Measurements from ENCODE around the gene CHRM1. TPM values are rescaled to one million over a fixed set of nuclear protein-coding genes. Genes with fewer than 3 reads are reported as not detected.

Gene CHRM1
- total RNA-seq, 1 experiment from 2014 or later = not detected

- Histone ChIP-seq H3K9me3 (ENCODE audit: low read length) (no peaks in the 10 kb centered on the region), H3K36me3 (ENCODE audit: low read depth, low read length) (no peaks in the 10 kb centered on the region), H3K4me2 (ENCODE audit: low read length) (no peak overlapping the region), H3F3A (ENCODE audit: low read length, unreplicated experiment) (no peaks in the 10 kb centered on the region), H3K4me1 (ENCODE audit: insufficient read depth, low read length) (no peaks in the 10 kb centered on the region), H4K20me1 (ENCODE audit: low read length) (no peaks in the 10 kb centered on the region), H3K4me3 (ENCODE audit: low read length) (no peak overlapping the region), H3K9me2 (replicated peaks; ENCODE audit: low read length) (no peaks in the 10 kb centered on the region), H3K79me2 (ENCODE audit: low read length) (no peaks in the 10 kb centered on the region), H3K27me3 (ENCODE audit: low read length) (peaks cover 7% of the 10 kb centered on the region; the same call in 1 of the 2 replicates), H3K27ac (ENCODE audit: low read length) (no peak overlapping the region), H2AFZ (ENCODE audit: low read length) (no peak overlapping the region), H3K9ac (ENCODE audit: low read length) (no peak overlapping the region)
- CTCF ChIA-PET = no interaction called here
- ATAC-seq (no peak), DNase-seq (no peak)
- no peak for TF ChIP-seq CTCF (conservative IDR thresholded peaks at IDR 0.05; ENCODE audit: low read depth, low read length)
- no peak for TF ChIP-seq EZH2phosphoT487 (IDR thresholded peaks at IDR 0.05; ENCODE audit: borderline replicate concordance, low read length)
- TF ChIP-seq EZH2 (IDR thresholded peaks at IDR 0.05; ENCODE audit: low read length, unreplicated experiment) = no peak
- intact Hi-C loops (cut with micrococcal nuclease) = no loop called here
- no TSS peak for BruUV-seq (replicated peaks)
- POLR2A ChIA-PET (ENCODE audit: unreplicated experiment) = no interaction called here
These were observed 6.8 kb upstream of the CHRM1 start for GRCh38 chr11:62928011-62928410.

GRCh38 chr11:62926680-62927455 lies 5.7 kb upstream of the CHRM1 start:
- TF ChIP-seq CTCF (conservative IDR thresholded peaks at IDR 0.05; ENCODE audit: low read depth, low read length) = no peak
- no peak for TF ChIP-seq EZH2 (IDR thresholded peaks at IDR 0.05; ENCODE audit: low read length, unreplicated experiment)
- TF ChIP-seq EZH2phosphoT487 (IDR thresholded peaks at IDR 0.05; ENCODE audit: borderline replicate concordance, low read length) = no peak
- intact Hi-C loops (cut with micrococcal nuclease) = no loop called here
- no peak overlapping the region for H3K4me3 ChIP-seq (ENCODE audit: low read length)
- H4K20me1 ChIP-seq (ENCODE audit: low read length) = no peaks in the 10 kb centered on the region
- DNase-seq = no peak
- no peaks in the 10 kb centered on the region for H3K4me1 ChIP-seq (ENCODE audit: insufficient read depth, low read length)
- no peaks in the 10 kb centered on the region for H3F3A ChIP-seq (ENCODE audit: low read length, unreplicated experiment)
- no peaks in the 10 kb centered on the region for H3K79me2 ChIP-seq (ENCODE audit: low read length)
- BruUV-seq (replicated peaks) = no TSS peak
- ChIA-PET CTCF (no interaction called here), POLR2A (ENCODE audit: unreplicated experiment) (no interaction called here)
- H3K9ac ChIP-seq (ENCODE audit: low read length) = no peak overlapping the region
- H3K27me3 ChIP-seq (ENCODE audit: low read length) = peaks cover 16% of the 10 kb centered on the region
- no peak overlapping the region for H3K27ac ChIP-seq (ENCODE audit: low read length)
- H3K4me2 ChIP-seq (ENCODE audit: low read length) = no peak overlapping the region
- no peak overlapping the region for H2AFZ ChIP-seq (ENCODE audit: low read length)
- no peak for ATAC-seq
- no peaks in the 10 kb centered on the region for H3K9me2 ChIP-seq (replicated peaks; ENCODE audit: low read length)
- H3K36me3 ChIP-seq (ENCODE audit: low read depth, low read length) = no peaks in the 10 kb centered on the region
- H3K9me3 ChIP-seq (ENCODE audit: low read length) = no peaks in the 10 kb centered on the region
